Thymus (tissue), 11 donors: Measurements from ENCODE around the gene GDPD5. TPM values are rescaled to one million over a fixed set of nuclear protein-coding genes. Genes with fewer than 3 reads are reported as not detected.

Experiments
- DNase-seq, 9 donors: peaks; one replicate each; pipeline ENCODE4 v3.0.0-alpha.2; 2013; ENCODE audit warnings: low spot score in 9 of 9, low read depth in 6 of 9, missing footprints in 1 of 9
- H3K27ac ChIP-seq, 2 donors: one replicate each; pipeline ENCODE4 v1.5.1; 2013; ENCODE audit warnings: control low read depth in 1 of 2, low read depth in 1 of 2, low read length in 1 of 2, mild to moderate bottlenecking in 1 of 2, moderate library complexity in 1 of 2
- H3K27me3 ChIP-seq, 2 donors: one replicate each; pipeline ENCODE4 v1.5.1; 2013; ENCODE audit warnings: low read length in 1 of 2; ENCODE audit not compliant: control insufficient read depth in 2 of 2, insufficient read depth in 1 of 2
- H3K36me3 ChIP-seq, 2 donors: one replicate each; pipeline ENCODE4 v1.5.1; 2013; ENCODE audit warnings: low read length in 1 of 2, mild to moderate bottlenecking in 1 of 2, moderate library complexity in 1 of 2; ENCODE audit not compliant: control insufficient read depth in 2 of 2, insufficient read depth in 2 of 2
- H3K4me1 ChIP-seq, 2 donors: one replicate each; pipeline ENCODE4 v1.5.1; 2013; ENCODE audit warnings: low read length in 2 of 2; ENCODE audit not compliant: control insufficient read depth in 2 of 2, insufficient read depth in 2 of 2
- H3K4me3 ChIP-seq, 2 donors: one replicate each; pipeline ENCODE4 v1.5.1; 2013; ENCODE audit warnings: low read length in 2 of 2, control low read depth in 1 of 2, mild to moderate bottlenecking in 1 of 2
- H3K9me3 ChIP-seq, 2 donors: one replicate each; pipeline ENCODE4 v1.5.1; 2013; ENCODE audit warnings: low read length in 1 of 2, mild to moderate bottlenecking in 1 of 2; ENCODE audit not compliant: control insufficient read depth in 2 of 2, insufficient read depth in 1 of 2
- WGBS: extraction: QIAGEN DNeasy Blood & Tissue Kit; methylation state at CpG from one replicate; pipeline ENCODE4 v1.1.7; 2013; 5-methylcytosine and 5-hydroxymethylcytosine counted together
- polyA plus RNA-seq: library from polyadenylated mRNA; stranded (reverse); fragments of 200-250 nt; gene quantifications from one replicate; pipeline ENCODE4 v1.2.3, GENCODE V29; 2013
- total RNA-seq: library from RNA; stranded (reverse); fragments of 120-200 nt; gene quantifications from one replicate; pipeline ENCODE4 v1.2.4, GENCODE V29; 2013
- donor health status: healthy.

GDPD5 gene
- total and polyA plus RNA-seq, 2 donors = 3.1 to 25.3 TPM

DNA sequence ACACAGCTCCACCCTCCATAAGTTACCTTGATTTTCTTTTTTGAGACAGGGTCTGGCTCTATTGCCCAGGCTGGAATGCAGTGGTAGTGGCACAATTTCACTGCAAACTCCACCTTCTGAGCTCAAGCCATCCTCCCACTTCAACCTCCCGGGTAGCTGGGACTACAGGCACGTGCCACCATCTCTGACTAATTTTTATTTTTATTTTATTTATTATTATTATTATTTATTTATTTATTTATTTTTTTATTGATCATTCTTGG, 116.9 kb downstream of the GDPD5 start:
- H3K9me3 ChIP-seq = no peaks in the 10 kb centered on the region
- H3K36me3 ChIP-seq = peaks cover 49 to 66% of the 10 kb centered on the region in 2 donors
- no peaks in the 10 kb centered on the region for H3K4me1 ChIP-seq
- over 99% methylated on average over 2 of the region's 2 CpGs for WGBS
- no peak overlapping the region for H3K27ac ChIP-seq
- H3K27me3 ChIP-seq = no peaks in the 10 kb centered on the region
- DNase-seq = no peak
- H3K4me3 ChIP-seq = no peak overlapping the region

DNA sequence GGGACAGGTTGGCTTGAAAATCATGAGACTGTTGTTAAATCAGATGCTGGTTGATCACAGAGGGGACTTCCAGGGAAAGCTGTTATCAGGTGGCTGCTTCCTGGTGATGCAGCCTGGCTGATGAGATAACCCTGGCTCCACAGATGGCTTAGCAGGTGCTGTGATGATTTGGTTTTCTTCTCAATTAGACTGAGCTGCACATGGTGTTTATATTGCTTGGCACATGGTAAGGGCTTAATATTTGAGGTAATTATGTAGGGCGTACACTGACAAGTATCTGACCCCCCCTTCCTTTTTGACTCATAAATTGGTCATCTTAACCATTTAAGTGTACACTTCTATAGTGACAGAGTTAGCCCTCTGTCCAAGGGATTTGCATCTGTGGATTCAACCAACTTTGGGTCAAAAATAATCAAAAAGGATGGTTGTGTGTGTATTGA, 119.4 kb downstream of the GDPD5 start:
- H3K27ac ChIP-seq = peak overlapping the region in 1 of 2 donors; percentile 8
- no peaks in the 10 kb centered on the region for H3K27me3 ChIP-seq
- peaks cover 62 to 72% of the 10 kb centered on the region in 2 donors for H3K36me3 ChIP-seq
- no peak overlapping the region for H3K4me3 ChIP-seq
- peaks cover 5 to 9% of the 10 kb centered on the region in 2 donors for H3K4me1 ChIP-seq
- DNase-seq = no peak
- no peaks in the 10 kb centered on the region for H3K9me3 ChIP-seq
- WGBS = 92% methylated on average over 1 of the region's 1 CpG

DNA sequence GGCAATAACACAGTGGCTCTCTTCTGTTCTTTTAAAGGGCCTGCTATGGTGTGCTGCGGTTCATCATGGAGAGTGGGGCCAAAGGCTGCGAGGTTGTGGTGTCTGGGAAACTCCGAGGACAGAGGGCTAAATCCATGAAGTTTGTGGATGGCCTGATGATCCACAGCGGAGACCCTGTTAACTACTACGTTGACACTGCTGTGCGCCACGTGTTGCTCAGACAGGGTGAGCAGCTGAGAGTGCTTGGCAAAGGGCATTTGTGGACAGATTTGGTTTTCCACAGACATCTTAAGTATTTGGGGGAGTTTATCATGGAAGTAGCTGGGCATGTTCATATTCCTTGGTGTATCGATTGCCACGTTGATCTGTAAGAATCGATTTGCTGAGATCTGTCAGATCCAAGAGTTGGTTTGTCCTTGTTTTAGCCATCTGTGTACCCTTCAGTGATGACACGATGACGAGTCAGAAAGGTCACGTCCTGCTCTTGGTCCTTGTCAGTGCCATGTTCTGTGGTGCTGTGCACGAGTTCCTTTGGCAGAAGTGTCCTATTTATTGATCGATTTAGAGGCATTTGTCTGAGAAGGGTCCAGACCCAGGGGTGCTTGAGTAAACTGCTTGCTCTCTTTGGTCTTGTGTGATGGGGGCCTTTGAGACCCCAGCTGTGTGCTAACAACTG, 121.6 kb downstream of the GDPD5 start:
- no peak overlapping the region for H3K4me3 ChIP-seq
- H3K4me1 ChIP-seq = peaks cover 8 to 14% of the 10 kb centered on the region in 2 donors
- no peaks in the 10 kb centered on the region for H3K27me3 ChIP-seq
- 97% methylated on average over 15 of the region's 15 CpGs for whole genome bisulfite sequencing
- H3K9me3 ChIP-seq = no peaks in the 10 kb centered on the region
- peaks cover 67 to 77% of the 10 kb centered on the region in 2 donors for H3K36me3 ChIP-seq
- no peak for DNase-seq
- H3K27ac ChIP-seq = no peak overlapping the region

DNA sequence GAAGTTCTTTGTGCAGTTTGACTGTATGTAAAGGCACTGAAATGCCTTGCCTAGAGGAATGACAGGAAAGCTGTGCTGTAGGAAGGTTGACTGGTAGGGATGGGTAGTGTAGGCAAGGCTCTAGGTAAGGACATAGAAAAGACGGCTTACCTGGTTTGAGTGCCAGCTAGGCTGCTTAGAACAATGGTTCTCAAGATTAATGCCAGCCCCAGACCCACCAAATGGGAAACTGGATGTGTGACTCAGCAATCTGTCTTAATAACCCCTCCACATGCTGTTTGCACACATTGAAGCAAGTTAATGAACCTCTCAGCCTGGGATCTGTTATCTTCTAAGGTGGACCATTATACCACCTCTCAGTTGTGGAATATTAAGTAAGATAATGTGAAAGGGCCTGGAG, 122.7 kb downstream of the GDPD5 start:
- WGBS = 98% methylated on average over 1 of the region's 1 CpG
- H3K4me1 ChIP-seq = peaks cover 8 to 14% of the 10 kb centered on the region in 2 donors
- no peaks in the 10 kb centered on the region for H3K9me3 ChIP-seq
- H3K27ac ChIP-seq = no peak overlapping the region
- peaks cover 58 to 69% of the 10 kb centered on the region in 2 donors for H3K36me3 ChIP-seq
- no peaks in the 10 kb centered on the region for H3K27me3 ChIP-seq
- H3K4me3 ChIP-seq = no peak overlapping the region
- DNase-seq = no peak

DNA sequence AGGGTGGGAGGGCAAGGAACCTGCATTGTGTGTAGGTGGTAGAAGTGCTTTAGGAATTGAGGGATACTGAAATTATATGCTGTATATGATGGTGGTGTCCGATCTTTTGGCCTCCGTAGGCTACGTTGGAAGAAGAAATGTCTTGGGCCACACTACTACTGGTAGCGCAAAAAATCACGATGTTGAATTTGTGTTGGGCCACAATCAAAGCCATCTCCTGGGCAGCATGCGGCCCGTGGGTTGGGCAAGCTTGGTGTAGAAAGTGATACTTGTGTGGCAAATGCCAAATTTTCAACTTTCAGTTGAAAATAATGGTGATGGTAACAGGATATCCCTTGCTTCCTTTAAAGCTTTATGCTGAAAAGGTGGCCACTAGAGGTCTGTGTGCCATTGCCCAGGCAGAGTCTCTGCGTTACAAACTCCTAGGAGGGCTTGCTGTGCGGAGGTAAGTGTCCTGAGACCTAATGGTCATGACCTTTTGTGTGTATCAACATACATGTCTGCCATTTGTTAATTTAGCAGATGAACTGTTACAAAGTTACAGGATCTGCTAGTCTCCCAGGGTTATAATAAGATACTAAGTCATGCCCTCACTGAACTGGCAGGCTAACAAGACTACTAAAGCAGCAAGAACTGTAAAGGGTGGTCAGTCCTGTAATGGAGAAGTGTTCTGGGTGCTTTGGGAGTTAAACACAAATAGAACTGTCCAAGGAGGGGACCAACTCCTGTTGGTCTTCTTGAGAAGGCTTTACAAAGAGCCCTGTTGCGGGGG, 123.6 kb downstream of the GDPD5 start:
- Histone ChIP-seq H3K36me3 (peaks cover 57 to 62% of the 10 kb centered on the region in 2 donors), H3K4me3 (no peak overlapping the region), H3K27me3 (no peaks in the 10 kb centered on the region), H3K4me1 (peaks cover 8 to 14% of the 10 kb centered on the region in 2 donors), H3K9me3 (no peaks in the 10 kb centered on the region), H3K27ac (no peak overlapping the region)
- DNase-seq = no peak
- WGBS = 97% methylated on average over 10 of the region's 10 CpGs

DNA sequence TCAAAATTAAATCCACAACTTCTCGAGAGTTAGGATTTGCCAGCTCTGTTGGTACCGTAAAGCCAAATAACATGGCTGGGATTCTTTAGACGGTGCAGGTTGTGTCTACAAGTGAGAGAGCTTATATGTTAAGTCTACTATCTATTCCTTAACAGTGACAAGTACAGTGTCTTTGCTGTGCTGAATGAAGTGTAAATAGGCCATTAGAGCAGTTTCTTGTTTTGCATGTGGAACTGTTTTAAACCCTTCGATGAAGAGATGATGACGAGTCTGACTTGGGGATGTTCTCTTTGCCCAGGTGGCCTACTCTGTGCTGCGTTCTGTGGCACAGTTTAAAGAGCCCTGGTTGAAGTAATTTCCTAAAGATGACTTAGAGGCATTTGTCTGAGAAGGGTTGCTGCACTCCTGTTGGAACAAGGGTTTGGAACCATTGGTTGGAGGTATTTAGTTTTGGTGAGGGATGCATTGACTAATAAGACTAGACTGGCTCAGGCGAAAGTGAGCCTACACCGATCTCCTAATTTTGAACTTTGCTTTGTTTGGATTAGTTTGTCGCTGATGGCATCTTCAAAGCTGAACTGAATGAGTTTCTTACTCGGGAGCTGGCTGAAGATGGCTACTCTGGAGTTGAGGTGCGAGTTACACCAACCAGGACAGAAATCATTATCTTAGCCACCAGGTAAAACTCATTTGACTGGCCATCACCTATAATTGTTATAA, 125.4 kb downstream of the GDPD5 start:
- H3K36me3 ChIP-seq = peaks cover 41 to 44% of the 10 kb centered on the region in 2 donors
- WGBS = 12% methylated on average over 11 of the region's 11 CpGs
- DNase-seq = peak in 7 of 9 donors; percentile 12 to 59 (median 31)
- H3K4me1 ChIP-seq = peaks cover 8 to 14% of the 10 kb centered on the region in 2 donors
- no peaks in the 10 kb centered on the region for H3K27me3 ChIP-seq
- H3K4me3 ChIP-seq = peak overlapping the region; percentile 87 to 98
- peak overlapping the region; percentile 97 for H3K27ac ChIP-seq
- no peaks in the 10 kb centered on the region for H3K9me3 ChIP-seq

DNA sequence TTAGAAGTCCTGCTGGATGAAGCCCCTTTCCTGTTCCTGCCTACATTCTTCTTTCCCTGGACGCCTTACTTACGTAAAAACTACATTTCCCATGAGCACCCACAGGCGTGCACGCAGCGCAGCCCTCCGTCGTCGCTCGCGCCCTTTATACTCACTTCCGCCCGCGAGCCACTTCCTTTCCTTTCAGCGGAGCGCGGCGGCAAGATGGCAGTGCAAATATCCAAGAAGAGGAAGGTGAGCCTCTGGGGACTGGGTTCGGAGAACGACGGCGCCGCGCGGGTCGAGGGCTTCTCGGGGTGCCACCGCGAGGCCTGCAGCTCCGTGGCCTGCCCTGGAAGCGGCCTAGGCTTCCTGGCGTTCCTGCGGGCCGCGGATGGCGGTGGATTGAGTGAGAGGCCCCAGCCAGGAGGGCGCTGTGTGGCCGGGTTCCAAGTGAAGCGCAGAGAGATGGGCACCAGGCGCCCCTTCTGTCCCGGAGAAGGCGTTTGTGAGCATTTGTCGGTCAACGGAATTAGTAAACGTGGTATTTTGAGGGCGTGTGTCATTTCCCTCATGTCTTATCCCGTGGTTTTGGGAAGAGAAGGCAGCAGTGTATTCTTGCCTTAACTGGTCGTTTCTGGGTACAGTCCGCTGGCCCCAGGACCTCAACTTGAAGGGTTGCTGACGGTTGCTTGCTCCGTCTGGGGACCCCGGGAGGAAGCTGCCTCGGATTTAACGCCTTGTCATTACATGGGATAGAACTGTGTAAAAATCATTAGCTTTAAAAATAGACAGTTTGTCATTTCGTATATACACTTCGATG, 126.2 kb downstream of the GDPD5 start, which contains the start of gene RPS3:
RPS3 (plus strand) TSS at position 175 of the 802 bp plus-strand sequence; CDS start at position 205, 30 bp downstream.
- peak; percentile 76 to 96 (median 87) for DNase-seq
- Histone ChIP-seq H3K36me3 (peaks cover 34 to 37% of the 10 kb centered on the region in 2 donors), H3K9me3 (no peaks in the 10 kb centered on the region), H3K27ac (peak within 1 kb of the TSS; percentile 97), H3K27me3 (no peaks in the 10 kb centered on the region), H3K4me1 (peaks cover 8 to 14% of the 10 kb centered on the region in 2 donors), H3K4me3 (peak within 1 kb of the TSS; percentile 87 to 98)
- under 1% methylated on average over 55 of the region's 55 CpGs for WGBS

DNA sequence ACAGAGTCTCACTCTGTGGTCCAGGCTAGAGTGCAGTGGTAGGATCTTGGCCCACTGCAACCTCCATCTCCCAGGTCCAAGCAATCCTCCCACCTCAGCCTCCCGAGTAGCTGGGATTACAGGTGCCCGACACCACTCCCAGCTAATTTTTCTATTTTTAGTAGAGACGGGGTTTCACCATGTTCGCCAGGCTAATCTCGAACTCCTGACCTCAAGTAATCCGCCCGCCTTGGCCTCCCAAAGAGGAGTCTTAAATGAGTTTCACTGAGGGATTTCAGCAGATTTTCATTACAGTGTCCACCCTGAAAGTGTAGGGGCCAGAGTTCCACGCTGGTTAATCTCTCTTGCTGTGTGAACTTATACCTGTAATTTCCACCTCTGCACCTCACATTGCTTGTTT, 126.8 kb downstream of the GDPD5 start:
- H3K4me1 ChIP-seq = peaks cover 8 to 14% of the 10 kb centered on the region in 2 donors
- DNase-seq = no peak
- H3K36me3 ChIP-seq = peaks cover 28 to 30% of the 10 kb centered on the region in 2 donors
- 92% methylated on average over 8 of the region's 8 CpGs for WGBS
- H3K27me3 ChIP-seq = no peaks in the 10 kb centered on the region
- H3K27ac ChIP-seq = no peak overlapping the region
- no peak overlapping the region for H3K4me3 ChIP-seq
- no peaks in the 10 kb centered on the region for H3K9me3 ChIP-seq
